Endothelial cell of umbilical vein (primary cell): ENCODE results near the gene BAAT. TPM values are rescaled to one million over a fixed set of nuclear protein-coding genes. Genes with fewer than 3 reads are reported as not detected.

Experiments
- BruUV-seq: library from RNA; stranded (reverse); fragments of 400-500 nt; replicated peaks from 2 replicates; lab custom pipeline; 2021; lab: Mats Ljungman, UMichigan
- CTCF ChIA-PET: fragments of 300-600, 350-600 bp; sonication (Branson Sonifier 250); formaldehyde crosslinking; loops from one replicate; lab custom pipeline; 2021; ENCODE audit warnings: antibody characterized with exemption, inconsistent platforms; lab: Charles Lee
- POLR2A ChIA-PET: fragments of 300-600, 350-600 bp; sonication (Branson Sonifier 250); formaldehyde crosslinking; loops from one replicate; lab custom pipeline; 2021; ENCODE audit warnings: antibody characterized with exemption, inconsistent platforms; lab: Charles Lee
- DNase-seq: peaks from one replicate; pipeline ENCODE4 v3.0.0-alpha.2; 2011; ENCODE audit warnings: low read depth, low spot score
- FAIRE-seq: peaks from 2 replicates; lab custom pipeline; 2011; peaks lifted over from hg19 to GRCh38; lab: Jason Lieb, UNC
- H2AFZ ChIP-seq: 2 replicates; pipeline ENCODE4 v1.6.0; 2012; ENCODE audit warnings: low read depth, low read length, control low read depth, inconsistent platforms
- H3K27ac ChIP-seq: 2 replicates; pipeline ENCODE4 v1.5.1; 2011; ENCODE audit warnings: low read depth, mild to moderate bottlenecking, control low read depth, low read length, moderate library complexity; ENCODE audit not compliant: insufficient read depth
- H3K27me3 ChIP-seq, 2 experiments: 2 replicates each; pipeline versions ENCODE4 v1.6.0 to v1.6.1; 2011; ENCODE audit warnings: low read length in 2 of 2, mixed read lengths in 1 of 2; ENCODE audit not compliant: control insufficient read depth in 2 of 2, insufficient read depth in 2 of 2
- H3K36me3 ChIP-seq, 2 experiments: 2 replicates in 1 of 2; 3 replicates in 1 of 2; pipeline ENCODE4 v1.5.1; 2011; ENCODE audit warnings: low read length in 2 of 2, mild to moderate bottlenecking in 1 of 2, moderate library complexity in 1 of 2; ENCODE audit not compliant: control insufficient read depth in 2 of 2, insufficient read depth in 2 of 2; ENCODE audit errors: extremely low read depth in 1 of 2
- H3K4me1 ChIP-seq: 3 replicates; pipeline ENCODE4 v1.5.1; 2011; ENCODE audit warnings: mild to moderate bottlenecking, low read length; ENCODE audit not compliant: control insufficient read depth, insufficient read depth; ENCODE audit errors: extremely low read depth
- H3K4me2 ChIP-seq: 2 replicates; pipeline ENCODE4 v1.6.1; 2011; ENCODE audit warnings: low read length, control low read depth, mixed read lengths; ENCODE audit not compliant: insufficient read depth
- H3K4me3 ChIP-seq, 3 experiments: fragments of 200-600 bp in 1 of 3; sonication (generic), shearing (Covaris generic) in 1 of 3; replicated peaks in 1 of 3; 2 replicates each; pipeline ENCODE4 v1.5.1; 2011 to 2016; ENCODE audit warnings: control low read depth in 3 of 3, low read length in 3 of 3, mild to moderate bottlenecking in 2 of 3, inconsistent platforms in 1 of 3, low read depth in 1 of 3, moderate library complexity in 1 of 3; ENCODE audit not compliant: insufficient read depth in 1 of 3
- H3K79me2 ChIP-seq: 2 replicates; pipeline ENCODE4 v1.6.0; 2012; ENCODE audit warnings: low read length, inconsistent platforms; ENCODE audit not compliant: control insufficient read depth, insufficient read depth
- H3K9ac ChIP-seq: replicated peaks from 2 replicates; pipeline ENCODE3; 2011; ENCODE audit warnings: low read length, control low read depth; ENCODE audit not compliant: insufficient read depth; ENCODE audit errors: extremely low read depth
- H3K9me1 ChIP-seq: replicated peaks from 3 replicates; pipeline ENCODE4 v1.6.0; 2011; ENCODE audit warnings: mild to moderate bottlenecking, low read length; ENCODE audit not compliant: control insufficient read depth, insufficient read depth; ENCODE audit errors: extremely low read depth
- H3K9me3 ChIP-seq: replicated peaks from 2 replicates; pipeline ENCODE4 v1.5.1; 2012; ENCODE audit warnings: low read length, inconsistent platforms; ENCODE audit not compliant: control insufficient read depth, insufficient read depth
- H4K20me1 ChIP-seq: replicated peaks from 2 replicates; pipeline ENCODE3; 2011; ENCODE audit warnings: mild to moderate bottlenecking, low read length; ENCODE audit not compliant: control insufficient read depth, insufficient read depth; ENCODE audit errors: extremely low read depth
- EZH2 ChIP-seq: IDR thresholded peaks from 2 replicates; pipeline ENCODE4 v1.6.1; 2012; ENCODE audit warnings: borderline replicate concordance, low read depth, mild to moderate bottlenecking, moderate library complexity, low read length, inconsistent platforms; ENCODE audit not compliant: severe bottlenecking
- FOS ChIP-seq: IDR thresholded peaks from 2 replicates; pipeline ENCODE4 v1.6.1; 2011; ENCODE audit warnings: mild to moderate bottlenecking, low read length, moderate library complexity, borderline replicate concordance; ENCODE audit not compliant: insufficient read depth
- GATA2 ChIP-seq: IDR thresholded peaks from 2 replicates; pipeline ENCODE4 v1.7.0; 2011; ENCODE audit warnings: low read depth, mild to moderate bottlenecking, moderate library complexity, mixed read lengths, low read length; ENCODE audit not compliant: insufficient read length, insufficient read depth
- JUN ChIP-seq: IDR thresholded peaks from 2 replicates; pipeline ENCODE4 v1.6.1; 2011; ENCODE audit warnings: borderline replicate concordance, low read depth; ENCODE audit not compliant: insufficient read length, insufficient read depth
- MYC ChIP-seq: IDR thresholded peaks from one replicate; pipeline ENCODE4 v1.6.1; 2011; ENCODE audit warnings: mild to moderate bottlenecking, low read depth, low read length
- POLR2A ChIP-seq: IDR thresholded peaks from 2 replicates; pipeline ENCODE4 v1.6.1; 2012; ENCODE audit warnings: low read depth, mild to moderate bottlenecking, control low read depth, low read length
- POLR2AphosphoS5 ChIP-seq: IDR thresholded peaks from 2 replicates; pipeline ENCODE4 v1.6.1; 2012; ENCODE audit warnings: low read depth, mild to moderate bottlenecking, control low read depth, low read length, moderate library complexity; ENCODE audit not compliant: insufficient read depth
- dilution Hi-C: fragments of 300-500 bp; cut with MboI; formaldehyde crosslinking; loops from one replicate; pipeline ENCODE4 v1.15.0; 2019; ENCODE audit warnings: low sequenced_read_pairs; ENCODE audit not compliant: extremely low pct_ligation_motif_present
- intact Hi-C: fragments of 100-400 bp; cut with micrococcal nuclease; formaldehyde crosslinking; loops from one replicate; pipeline ENCODE4 v1.10.0; 2022
- polyA plus RNA-seq, 4 experiments: library from polyadenylated mRNA; depleted of rRNA in 3 of 4; stranded (reverse) in 3 of 4; unstranded in 1 of 4; fragments of >200 nt; gene quantifications; 2 replicates each; pipeline versions ENCODE4 v1.2.1 to v1.2.3, GENCODE V29; 2011 to 2012; ENCODE audit warnings: missing spikeins in 1 of 4
- total RNA-seq: library from RNA; stranded (reverse); gene quantifications from 2 replicates; pipeline ENCODE4 v1.2.3, GENCODE V29; 2021
- TF ChIP-seq, protein P1 (sequence below), 2 donors: IDR thresholded peaks; 1 replicate in 1 of 2; 2 replicates in 1 of 2; pipeline ENCODE4 v1.5.1; 2011; ENCODE audit warnings: low read length in 2 of 2, mild to moderate bottlenecking in 2 of 2, moderate library complexity in 2 of 2, control low read depth in 1 of 2, inconsistent platforms in 1 of 2, low read depth in 1 of 2; ENCODE audit not compliant: insufficient read depth in 1 of 2; ENCODE audit errors: extremely low read depth in 1 of 2
- TF ChIP-seq, protein P2 (sequence below): IDR thresholded peaks from 2 replicates; pipeline ENCODE4 v1.6.1; 2011; ENCODE audit not compliant: insufficient read depth, insufficient read length

Gene BAAT
- total and polyA plus RNA-seq, 2 donors (not counting 3 experiments of a cell fraction or from before 2014, with no cell fraction given) = 0.01 TPM; not detected in 1

DNA sequence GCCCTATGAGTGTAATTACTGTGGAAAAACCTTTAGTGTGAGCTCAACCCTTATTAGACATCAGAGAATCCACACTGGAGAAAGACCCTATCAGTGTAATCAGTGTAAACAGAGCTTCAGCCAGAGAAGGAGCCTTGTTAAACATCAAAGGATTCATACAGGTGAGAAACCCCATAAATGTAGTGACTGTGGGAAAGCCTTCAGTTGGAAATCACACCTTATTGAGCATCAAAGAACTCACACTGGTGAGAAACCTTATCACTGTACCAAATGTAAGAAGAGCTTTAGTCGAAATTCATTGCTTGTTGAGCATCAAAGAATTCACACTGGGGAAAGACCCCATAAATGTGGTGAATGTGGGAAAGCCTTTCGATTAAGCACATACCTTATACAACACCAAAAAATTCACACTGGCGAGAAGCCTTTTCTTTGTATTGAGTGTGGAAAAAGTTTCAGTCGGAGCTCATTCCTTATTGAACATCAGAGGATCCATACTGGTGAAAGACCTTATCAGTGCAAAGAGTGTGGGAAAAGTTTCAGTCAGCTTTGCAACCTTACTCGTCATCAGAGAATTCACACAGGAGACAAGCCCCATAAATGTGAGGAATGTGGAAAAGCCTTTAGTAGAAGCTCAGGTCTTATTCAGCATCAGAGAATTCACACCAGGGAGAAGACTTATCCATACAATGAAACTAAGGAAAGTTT lies 23.7 kb upstream of the BAAT start:
- DNase-seq = no peak
- no peak overlapping the region for H2AFZ ChIP-seq
- ChIA-PET CTCF (no interaction called here), POLR2A (interaction anchor here (1.4 kb wide), 1 partner anchor 9 kb away, joined by 3 read pairs; no protein-coding TSS in a partner anchor)
- no peaks in the 10 kb centered on the region for H3K9me1 ChIP-seq
- no TSS peak for BruUV-seq
- no peak overlapping the region for H3K4me2 ChIP-seq
- peaks cover 30% of the 10 kb centered on the region for H3K9me3 ChIP-seq
- no peak overlapping the region for H3K4me3 ChIP-seq
- intact Hi-C loops (no loop called here), dilution Hi-C loops (no loop called here)
- H4K20me1 ChIP-seq = no peaks in the 10 kb centered on the region
- H3K36me3 ChIP-seq = peaks cover 23 to 36% of the 10 kb centered on the region in 2 experiments
- no peak for TF ChIP-seq MYC
- TF ChIP-seq EZH2 = no peak
- TF ChIP-seq POLR2A = no peak
- no peak for TF ChIP-seq GATA2
- no peak for TF ChIP-seq JUN
- TF ChIP-seq, protein P1, sequence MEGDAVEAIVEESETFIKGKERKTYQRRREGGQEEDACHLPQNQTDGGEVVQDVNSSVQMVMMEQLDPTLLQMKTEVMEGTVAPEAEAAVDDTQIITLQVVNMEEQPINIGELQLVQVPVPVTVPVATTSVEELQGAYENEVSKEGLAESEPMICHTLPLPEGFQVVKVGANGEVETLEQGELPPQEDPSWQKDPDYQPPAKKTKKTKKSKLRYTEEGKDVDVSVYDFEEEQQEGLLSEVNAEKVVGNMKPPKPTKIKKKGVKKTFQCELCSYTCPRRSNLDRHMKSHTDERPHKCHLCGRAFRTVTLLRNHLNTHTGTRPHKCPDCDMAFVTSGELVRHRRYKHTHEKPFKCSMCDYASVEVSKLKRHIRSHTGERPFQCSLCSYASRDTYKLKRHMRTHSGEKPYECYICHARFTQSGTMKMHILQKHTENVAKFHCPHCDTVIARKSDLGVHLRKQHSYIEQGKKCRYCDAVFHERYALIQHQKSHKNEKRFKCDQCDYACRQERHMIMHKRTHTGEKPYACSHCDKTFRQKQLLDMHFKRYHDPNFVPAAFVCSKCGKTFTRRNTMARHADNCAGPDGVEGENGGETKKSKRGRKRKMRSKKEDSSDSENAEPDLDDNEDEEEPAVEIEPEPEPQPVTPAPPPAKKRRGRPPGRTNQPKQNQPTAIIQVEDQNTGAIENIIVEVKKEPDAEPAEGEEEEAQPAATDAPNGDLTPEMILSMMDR (IDR thresholded peaks at IDR 0.05; ENCODE audit: extremely low read depth in 1 of 2, insufficient read depth in 1 of 2, low read depth in 1 of 2, low read length in 2 of 2) = no peak
- no peak for TF ChIP-seq POLR2AphosphoS5
- TF ChIP-seq, protein P2, sequence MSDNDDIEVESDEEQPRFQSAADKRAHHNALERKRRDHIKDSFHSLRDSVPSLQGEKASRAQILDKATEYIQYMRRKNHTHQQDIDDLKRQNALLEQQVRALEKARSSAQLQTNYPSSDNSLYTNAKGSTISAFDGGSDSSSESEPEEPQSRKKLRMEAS = no peak
- no peak for TF ChIP-seq FOS
- no peaks in the 10 kb centered on the region for H3K27me3 ChIP-seq
- H3K27ac ChIP-seq = no peak overlapping the region
- no peak overlapping the region for H3K9ac ChIP-seq
- peaks cover 2% of the 10 kb centered on the region for H3K79me2 ChIP-seq
- FAIRE-seq = no peak
- H3K4me1 ChIP-seq = no peaks in the 10 kb centered on the region
